Fibroblast of skin of abdomen (primary cell): ENCODE measurements around the gene ZBTB1.
"Not testable (repeated sequence)": the region's sequence is repeated elsewhere in the genome, so short reads cannot be mapped to it uniquely, and the experiment has no call there.

Experiments used
- DNase-seq: peaks from one replicate; pipeline ENCODE4 v3.0.0-alpha.2; 2013

ZBTB1 gene

GRCh38 chr14:64501411-64502171, 3.0 kb upstream of the ZBTB1 start:
- peak; percentile 70 for DNase-seq

DNA sequence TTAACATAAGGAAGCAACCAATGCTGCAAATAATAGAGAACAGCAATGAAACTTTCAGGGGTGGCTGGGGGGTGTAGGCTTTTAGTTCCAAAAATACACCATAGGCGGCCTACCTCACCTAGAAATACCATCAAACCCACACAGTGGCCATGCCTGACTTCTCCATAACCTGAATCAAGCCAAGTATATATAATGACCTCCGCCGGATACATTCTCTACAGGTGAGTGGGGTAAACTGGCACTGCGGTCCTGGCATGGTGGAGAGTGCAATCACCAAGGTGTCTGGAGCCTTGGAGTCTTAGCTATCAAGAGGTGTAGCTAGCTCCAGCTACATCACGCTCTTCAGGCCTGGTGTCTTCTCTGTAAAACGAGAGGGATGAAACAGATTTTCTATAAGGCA, 2.1 kb upstream of the ZBTB1 start:
- DNase-seq, result no peak

DNA sequence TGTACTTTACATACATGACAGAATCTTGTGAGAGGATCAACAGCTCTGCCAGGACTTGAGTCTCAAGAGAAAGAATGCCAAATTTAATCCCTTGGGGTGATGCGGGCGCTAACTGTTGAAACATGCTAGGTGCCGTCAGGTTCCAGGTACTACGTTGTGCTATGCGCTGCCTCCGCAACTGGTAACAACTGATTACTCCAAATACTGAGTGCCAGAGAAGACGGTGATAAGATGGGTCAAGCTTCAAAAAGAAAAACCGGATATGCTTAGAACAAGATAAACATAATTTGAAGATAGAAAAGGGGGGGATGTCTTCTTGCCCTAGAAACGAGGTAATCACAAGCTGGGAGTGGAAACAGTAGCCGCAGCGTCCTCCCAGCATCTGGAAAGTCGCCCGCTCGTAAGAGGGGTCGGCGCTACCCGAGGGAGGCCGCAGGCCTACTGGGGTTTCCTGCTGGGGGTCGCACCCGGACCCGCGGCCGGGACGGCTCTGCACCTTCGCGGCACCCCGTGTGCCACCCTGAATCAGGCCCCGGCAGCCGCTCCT, 1.6 kb upstream of the ZBTB1 start:
- DNase-seq, result no peak

DNA sequence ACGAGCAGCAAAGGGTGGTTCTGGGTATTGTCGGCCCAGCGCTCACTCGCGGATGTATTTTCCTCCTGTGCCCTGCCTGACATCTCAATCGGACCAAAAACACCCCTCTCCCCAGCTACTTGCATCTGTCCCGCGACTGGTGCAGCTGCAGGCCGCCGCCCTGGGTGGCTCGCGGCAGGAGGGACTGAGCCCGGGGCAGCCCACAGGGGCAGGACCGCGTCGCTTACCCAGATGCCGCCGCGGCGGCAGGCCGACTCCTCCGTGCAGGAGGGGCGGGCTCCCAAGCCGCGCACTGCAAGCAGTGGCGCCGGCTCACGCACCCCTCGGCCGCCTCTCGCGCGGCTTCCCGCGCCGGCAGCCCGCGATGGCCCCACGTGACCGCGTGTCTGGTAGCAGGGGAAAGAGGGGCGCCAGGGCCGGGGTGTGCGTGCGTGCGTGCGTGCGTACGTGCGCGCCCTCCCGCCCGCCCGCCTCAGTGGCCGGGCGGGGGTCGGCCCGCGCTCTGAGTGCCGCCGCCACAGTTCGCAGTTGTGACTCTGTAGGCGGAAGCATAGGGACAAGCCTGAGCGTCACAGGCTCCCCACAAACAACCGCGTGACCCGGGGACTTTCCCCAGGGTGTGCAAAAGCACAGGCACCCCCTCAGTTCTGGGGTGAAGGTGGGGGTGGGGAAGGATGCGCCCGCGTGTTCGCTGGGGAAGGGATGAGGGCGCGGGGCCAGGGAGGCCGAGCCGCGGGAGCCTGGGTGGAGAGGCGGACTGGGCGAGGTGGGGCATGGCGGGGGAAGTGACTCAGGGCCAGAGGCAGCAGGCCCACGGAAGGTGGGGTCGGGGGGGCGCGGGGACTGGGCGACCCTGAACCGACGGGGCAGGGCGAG, 898 bp upstream of the ZBTB1 start, which contains the start of gene ZBTB25:
ZBTB25 (minus strand) TSS at position 405 of the 876 bp plus-strand sequence. CDS start 13,305 bp downstream, outside the sequence.
- DNase-seq, result peak; percentile 96

DNA sequence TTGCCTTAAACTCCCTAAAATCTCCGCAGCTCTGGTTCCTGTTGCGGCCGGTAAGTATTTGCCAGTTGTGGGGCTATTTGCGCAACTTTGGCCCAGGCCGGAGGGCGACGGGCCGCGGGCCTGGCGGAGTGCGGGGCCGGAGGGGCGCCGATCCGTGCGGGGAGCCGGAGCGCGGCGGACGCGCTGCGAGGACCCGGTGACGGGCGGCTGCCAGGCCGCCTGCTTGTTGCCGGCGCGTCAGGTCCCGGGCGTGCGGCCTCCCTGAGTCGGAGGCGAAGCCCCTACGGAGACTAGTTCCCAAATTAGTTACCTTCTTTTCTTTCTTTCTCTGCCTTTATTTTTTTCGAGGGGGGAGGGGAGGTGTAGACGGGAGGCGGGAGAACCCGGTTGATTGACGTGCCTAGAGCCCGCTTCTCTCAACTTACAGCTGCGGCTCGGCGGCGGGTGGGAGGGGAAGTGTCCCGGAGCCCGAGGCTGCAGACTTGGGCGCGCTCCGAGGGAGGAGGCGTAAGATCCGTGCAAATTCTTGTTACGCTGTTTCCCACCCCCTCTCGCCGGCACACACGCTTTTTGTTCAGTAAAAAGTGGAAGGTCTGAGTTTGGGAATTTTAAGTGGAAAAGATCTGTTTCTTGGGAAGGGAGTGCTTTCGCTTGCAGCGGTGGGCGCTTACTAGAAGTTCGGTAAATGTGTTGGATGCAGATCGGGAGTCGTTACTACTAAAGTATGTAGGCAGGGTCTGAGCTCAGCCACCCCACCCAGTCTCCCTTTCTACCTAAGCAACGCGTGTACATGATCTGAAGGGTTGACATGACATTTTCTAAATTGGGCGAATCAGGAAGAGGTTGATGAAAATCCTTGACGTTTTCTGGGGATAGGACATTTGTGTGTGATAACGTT, 576 bp downstream of the ZBTB1 start:
- peak; percentile 91 for DNase-seq

DNA sequence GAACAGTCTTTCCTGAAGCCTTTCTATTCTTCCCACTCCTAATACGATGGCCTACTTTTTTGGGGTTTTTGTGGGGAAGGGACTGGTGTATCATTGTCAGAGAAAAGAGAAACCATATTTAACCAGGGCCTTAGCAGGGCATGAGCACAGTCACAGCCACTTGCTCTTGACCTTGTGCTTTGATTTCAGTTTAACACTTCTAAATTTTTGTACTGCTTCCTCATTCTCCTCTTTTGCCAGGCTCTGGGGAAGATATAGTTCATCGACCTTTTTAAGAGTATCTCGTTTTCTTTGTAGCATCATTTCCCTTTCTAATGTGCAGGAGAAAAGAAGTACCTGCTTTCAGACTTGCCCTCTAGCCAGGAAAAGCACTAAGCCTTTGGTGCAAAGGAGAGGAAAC, 2.2 kb downstream of the ZBTB1 start:
- DNase-seq, result no peak

- no peak for DNase-seq
These were observed 3.0 kb downstream of the ZBTB1 start for GRCh38 chr14:64507376-64508156.

DNA sequence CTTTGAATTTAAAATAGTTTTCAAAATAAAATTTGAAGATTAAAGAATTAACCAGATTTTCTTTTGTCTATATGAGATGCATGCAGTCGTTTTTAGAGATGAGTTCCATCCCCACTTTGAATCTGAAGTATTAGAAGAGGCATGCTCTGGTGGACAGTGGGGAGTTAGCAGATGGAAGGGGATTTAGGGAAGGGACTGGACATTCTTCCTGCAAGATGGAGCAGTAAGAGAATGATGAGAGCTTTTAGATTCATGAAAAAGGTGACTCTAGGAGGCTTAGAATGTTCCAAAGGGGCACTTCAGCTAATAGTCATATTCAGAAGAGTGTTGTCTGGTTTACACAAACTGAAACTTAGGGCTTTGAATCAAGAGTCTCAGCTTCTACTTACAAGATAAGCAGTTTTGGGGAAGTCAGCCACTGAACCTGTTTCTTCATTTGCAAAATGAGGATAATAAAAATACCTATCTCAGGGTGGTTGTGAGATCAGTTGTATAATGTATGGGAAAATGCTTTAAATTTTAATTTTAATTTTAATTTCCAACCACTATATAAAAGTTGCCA, 3.7 kb downstream of the ZBTB1 start:
- DNase-seq, result no peak

DNA sequence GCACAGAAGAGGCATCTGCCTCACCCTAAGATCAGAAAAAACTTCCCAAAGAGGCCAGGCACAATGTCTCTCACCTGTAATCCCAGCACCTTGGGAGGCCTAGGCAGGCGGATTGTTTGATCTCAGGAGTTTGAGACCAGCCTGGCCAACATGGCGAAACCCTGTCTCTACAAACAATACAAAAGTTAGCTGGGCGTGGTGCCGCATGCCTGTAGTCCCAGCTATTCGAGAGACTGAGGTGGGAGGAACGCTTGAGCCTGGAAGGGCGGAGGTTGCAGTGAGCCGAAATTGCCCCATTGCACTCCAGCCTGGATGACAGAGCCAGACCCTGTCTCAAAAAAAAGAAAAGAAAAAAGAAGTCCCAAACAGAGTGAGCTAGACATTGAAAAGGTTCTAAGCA, 4.5 kb downstream of the ZBTB1 start:
- DNase-seq, result no peak

DNA sequence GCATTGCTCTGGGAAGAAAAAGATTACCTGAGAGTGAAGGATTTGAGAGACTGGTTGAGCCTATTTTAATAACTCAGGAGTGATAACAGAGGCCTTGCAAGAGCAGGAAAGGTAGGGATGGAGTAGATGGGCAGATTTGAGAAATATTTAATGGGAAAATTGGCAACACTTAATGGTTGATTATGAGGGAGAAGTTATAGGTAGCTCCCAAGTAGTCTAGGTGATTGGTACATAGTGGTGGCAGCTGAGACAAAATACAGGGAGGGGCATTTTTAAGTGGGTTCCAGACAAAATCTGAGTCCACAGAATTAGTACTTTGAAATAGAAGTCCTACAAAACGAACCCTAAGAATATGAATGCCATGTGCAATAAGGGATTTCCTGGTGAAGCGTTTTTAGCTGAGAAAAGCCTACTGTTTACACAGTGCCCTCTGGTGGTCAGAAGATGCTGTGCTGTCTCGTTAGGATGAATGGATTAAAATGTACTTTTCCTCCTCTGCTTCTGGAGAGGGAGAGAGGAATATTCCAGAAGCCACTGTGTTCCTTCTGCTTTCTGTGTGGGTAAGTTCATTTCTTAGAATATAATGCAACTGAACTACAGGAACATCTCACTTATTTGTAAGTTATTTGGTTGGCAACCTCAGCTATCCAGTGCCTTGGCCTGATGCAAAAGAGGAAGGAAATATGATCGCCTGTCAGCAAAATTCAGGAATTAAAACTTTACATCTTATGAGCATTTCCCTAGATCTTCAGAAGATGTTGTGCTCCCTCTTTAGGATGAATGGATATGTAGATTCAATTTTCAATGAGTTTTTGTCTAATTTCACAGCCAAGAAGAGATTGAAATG, 6.5 kb downstream of the ZBTB1 start:
- peak; percentile 55 for DNase-seq

DNA sequence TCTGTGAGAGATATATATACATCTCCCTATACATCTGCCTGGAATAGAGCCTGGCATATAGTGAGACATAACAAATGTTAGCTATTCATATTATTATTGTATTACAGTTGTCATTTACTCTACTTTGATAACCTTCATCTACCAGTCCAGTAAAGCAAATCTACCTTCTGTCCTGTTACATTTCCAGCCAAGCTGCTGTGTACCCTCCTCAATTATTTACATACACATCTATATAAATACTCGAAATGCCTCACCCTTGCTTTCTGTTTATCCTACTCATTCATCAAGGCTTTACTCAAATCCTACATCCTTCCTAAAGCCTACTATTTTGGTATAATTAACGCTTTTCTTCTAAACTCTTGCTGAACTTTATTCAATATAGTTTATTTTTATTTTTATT, 8.7 kb downstream of the ZBTB1 start:
- DNase-seq, result no peak

DNA sequence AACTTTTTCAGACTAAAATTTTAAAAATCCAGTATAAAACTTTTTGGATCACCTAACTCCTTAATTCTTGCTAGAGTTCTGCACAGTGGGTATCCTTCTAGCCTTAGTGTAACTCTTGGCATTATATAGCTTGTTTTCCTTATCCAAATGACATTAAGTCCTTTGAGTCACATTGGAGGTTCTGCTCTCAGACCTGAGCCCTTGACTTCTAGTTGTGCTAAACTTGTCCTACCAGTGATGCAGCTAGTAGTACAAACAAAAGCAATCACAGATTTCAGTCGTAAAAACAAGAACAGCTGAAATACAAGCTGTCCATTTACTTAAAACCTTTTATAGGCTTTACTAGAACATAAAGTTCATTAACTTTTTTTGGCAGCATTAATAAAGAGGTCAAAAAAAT, 10.5 kb downstream of the ZBTB1 start:
- DNase-seq, result no peak

GRCh38 chr14:64516969-64517368, 12.4 kb downstream of the ZBTB1 start:
- no peak for DNase-seq

GRCh38 chr14:64517667-64518066, 13.1 kb downstream of the ZBTB1 start:
- not testable (repeated sequence) for DNase-seq

GRCh38 chr14:64518229-64518628, 13.7 kb downstream of the ZBTB1 start:
- DNase-seq, result no peak

GRCh38 chr14:64520699-64521098, 16.1 kb downstream of the ZBTB1 start:
- no peak for DNase-seq

DNA sequence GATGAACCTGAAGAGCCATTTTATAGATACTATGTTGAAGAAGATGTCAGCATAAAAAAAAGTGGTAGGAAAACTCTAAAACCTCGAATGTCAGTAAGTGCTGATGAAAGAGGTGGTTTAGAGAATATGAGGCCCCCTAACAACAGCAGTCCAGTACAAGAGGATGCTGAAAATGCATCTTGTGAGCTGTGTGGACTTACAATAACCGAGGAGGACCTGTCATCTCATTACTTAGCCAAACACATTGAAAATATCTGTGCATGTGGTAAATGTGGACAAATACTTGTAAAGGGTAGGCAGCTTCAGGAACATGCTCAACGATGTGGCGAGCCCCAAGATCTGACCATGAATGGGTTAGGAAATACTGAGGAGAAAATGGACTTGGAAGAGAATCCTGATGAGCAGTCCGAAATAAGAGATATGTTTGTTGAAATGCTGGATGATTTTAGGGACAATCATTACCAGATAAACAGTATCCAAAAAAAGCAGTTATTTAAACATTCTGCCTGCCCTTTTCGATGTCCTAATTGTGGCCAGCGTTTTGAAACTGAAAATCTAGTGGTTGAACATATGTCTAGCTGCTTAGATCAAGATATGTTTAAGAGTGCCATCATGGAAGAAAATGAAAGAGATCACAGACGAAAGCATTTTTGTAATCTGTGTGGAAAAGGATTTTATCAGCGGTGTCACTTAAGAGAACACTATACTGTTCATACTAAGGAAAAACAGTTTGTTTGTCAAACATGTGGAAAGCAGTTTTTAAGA, 18.2 kb downstream of the ZBTB1 start:
- no peak for DNase-seq

DNA sequence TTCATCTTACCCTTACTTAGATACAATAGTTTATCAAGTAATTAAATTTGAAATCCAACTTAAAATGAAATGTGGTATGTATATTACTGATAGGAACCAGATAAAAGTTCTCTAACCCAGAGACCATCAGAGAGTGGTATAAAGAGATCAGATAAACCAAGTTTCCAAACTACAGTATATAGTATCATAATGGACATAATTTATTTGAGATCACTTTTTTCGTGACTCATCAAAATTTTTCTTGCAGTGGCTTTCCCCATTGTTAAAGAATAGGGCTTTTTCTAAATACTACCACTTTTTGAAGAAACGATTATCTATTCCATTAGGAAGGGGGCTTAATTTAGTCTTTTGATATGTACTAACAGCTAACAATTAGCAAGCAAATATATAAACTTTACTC, 20.8 kb downstream of the ZBTB1 start:
- no peak for DNase-seq

- no peak for DNase-seq
These were observed 27.0 kb downstream of the ZBTB1 start for GRCh38 chr14:64531567-64531966.
